IPS-18a (cell line): ENCODE results near the gene MTF1.

Experiments
- H3K27ac ChIP-seq: one replicate; pipeline ENCODE4 v1.5.1; 2013; ENCODE audit warnings: low read length
- H3K27me3 ChIP-seq: one replicate; pipeline ENCODE4 v1.6.1; 2013; ENCODE audit warnings: mild to moderate bottlenecking, low read length; ENCODE audit not compliant: control insufficient read depth, insufficient read depth
- H3K36me3 ChIP-seq: one replicate; pipeline ENCODE4 v1.6.1; 2013; ENCODE audit warnings: low read depth, low read length; ENCODE audit not compliant: control insufficient read depth
- H3K4me1 ChIP-seq: one replicate; pipeline ENCODE4 v1.6.1; 2013; ENCODE audit warnings: low read depth, low read length; ENCODE audit not compliant: control insufficient read depth
- H3K4me3 ChIP-seq: one replicate; pipeline ENCODE4 v1.5.1; 2013; ENCODE audit warnings: low read length
- H3K9ac ChIP-seq: one replicate; pipeline ENCODE4 v1.6.1; 2013; ENCODE audit warnings: mild to moderate bottlenecking, low read length, moderate library complexity
- H3K9me3 ChIP-seq: one replicate; pipeline ENCODE4 v1.6.1; 2013; ENCODE audit warnings: low read depth, low read length; ENCODE audit not compliant: control insufficient read depth

The MTF1 gene

GRCh38 chr1:37892151-37893047, 33.0 kb upstream of the MTF1 start:
- no peak overlapping the region for H3K4me3 ChIP-seq
- H3K27ac ChIP-seq, result no peak overlapping the region
- no peaks in the 10 kb centered on the region for H3K27me3 ChIP-seq
- H3K9ac ChIP-seq, result no peak overlapping the region
- peaks cover 21% of the 10 kb centered on the region for H3K36me3 ChIP-seq
- no peaks in the 10 kb centered on the region for H3K4me1 ChIP-seq
- H3K9me3 ChIP-seq, result no peaks in the 10 kb centered on the region

GRCh38 chr1:37890378-37891014, 31.1 kb upstream of the MTF1 start:
- Histone ChIP-seq H3K9ac (no peak overlapping the region), H3K27ac (no peak overlapping the region), H3K4me1 (no peaks in the 10 kb centered on the region), H3K36me3 (peaks cover 34% of the 10 kb centered on the region), H3K9me3 (no peaks in the 10 kb centered on the region), H3K27me3 (no peaks in the 10 kb centered on the region), H3K4me3 (no peak overlapping the region)

GRCh38 chr1:37888022-37888700, 28.8 kb upstream of the MTF1 start:
- Histone ChIP-seq H3K27ac (no peak overlapping the region), H3K36me3 (peaks cover 41% of the 10 kb centered on the region), H3K9ac (no peak overlapping the region)

GRCh38 chr1:37884145-37884544, 24.8 kb upstream of the MTF1 start:
- H3K27ac ChIP-seq, result no peak overlapping the region
- H3K36me3 ChIP-seq, result peaks cover 58% of the 10 kb centered on the region

More at GRCh38 chr1:37888022-37888700, 28.8 kb upstream of the MTF1 start:
- Histone ChIP-seq H3K4me3 (no peak overlapping the region), H3K4me1 (no peaks in the 10 kb centered on the region), H3K27me3 (no peaks in the 10 kb centered on the region), H3K9me3 (no peaks in the 10 kb centered on the region)

GRCh38 chr1:37883671-37884070, 24.3 kb upstream of the MTF1 start:
- no peaks in the 10 kb centered on the region for H3K9me3 ChIP-seq
- peaks cover 54% of the 10 kb centered on the region for H3K36me3 ChIP-seq
- H3K27me3 ChIP-seq, result no peaks in the 10 kb centered on the region
- no peak overlapping the region for H3K4me3 ChIP-seq
- H3K4me1 ChIP-seq, result no peaks in the 10 kb centered on the region
- no peak overlapping the region for H3K27ac ChIP-seq
- H3K9ac ChIP-seq, result no peak overlapping the region

More at GRCh38 chr1:37884145-37884544, 24.8 kb upstream of the MTF1 start:
- Histone ChIP-seq H3K4me3 (no peak overlapping the region), H3K4me1 (no peaks in the 10 kb centered on the region), H3K27me3 (no peaks in the 10 kb centered on the region), H3K9me3 (no peaks in the 10 kb centered on the region), H3K9ac (no peak overlapping the region)

GRCh38 chr1:37879865-37880264, 20.5 kb upstream of the MTF1 start:
- no peak overlapping the region for H3K4me3 ChIP-seq
- H3K36me3 ChIP-seq, result peaks cover 42% of the 10 kb centered on the region
- H3K27me3 ChIP-seq, result no peaks in the 10 kb centered on the region
- H3K27ac ChIP-seq, result no peak overlapping the region
- no peaks in the 10 kb centered on the region for H3K9me3 ChIP-seq
- H3K9ac ChIP-seq, result no peak overlapping the region
- no peaks in the 10 kb centered on the region for H3K4me1 ChIP-seq

- Histone ChIP-seq H3K9ac (no peak overlapping the region), H3K36me3 (peaks cover 44% of the 10 kb centered on the region), H3K27ac (no peak overlapping the region), H3K4me3 (no peak overlapping the region), H3K9me3 (no peaks in the 10 kb centered on the region), H3K27me3 (no peaks in the 10 kb centered on the region), H3K4me1 (no peaks in the 10 kb centered on the region)
These were observed 18.7 kb upstream of the MTF1 start for GRCh38 chr1:37878071-37878470.

- no peaks in the 10 kb centered on the region for H3K9me3 ChIP-seq
- no peaks in the 10 kb centered on the region for H3K27me3 ChIP-seq
- H3K27ac ChIP-seq, result no peak overlapping the region
- no peak overlapping the region for H3K4me3 ChIP-seq
- H3K9ac ChIP-seq, result no peak overlapping the region
- H3K4me1 ChIP-seq, result no peaks in the 10 kb centered on the region
- H3K36me3 ChIP-seq, result peaks cover 35% of the 10 kb centered on the region
These were observed 16.4 kb upstream of the MTF1 start for GRCh38 chr1:37875833-37876232.

GRCh38 chr1:37872692-37873091, 13.3 kb upstream of the MTF1 start:
- H3K27ac ChIP-seq, result no peak overlapping the region
- H3K9me3 ChIP-seq, result no peaks in the 10 kb centered on the region
- H3K36me3 ChIP-seq, result peaks cover 32% of the 10 kb centered on the region
- no peak overlapping the region for H3K9ac ChIP-seq
- no peaks in the 10 kb centered on the region for H3K4me1 ChIP-seq
- H3K27me3 ChIP-seq, result no peaks in the 10 kb centered on the region
- no peak overlapping the region for H3K4me3 ChIP-seq

- Histone ChIP-seq H3K4me1 (no peaks in the 10 kb centered on the region), H3K9me3 (no peaks in the 10 kb centered on the region), H3K27me3 (no peaks in the 10 kb centered on the region), H3K27ac (no peak overlapping the region), H3K4me3 (no peak overlapping the region), H3K36me3 (peaks cover 24% of the 10 kb centered on the region), H3K9ac (no peak overlapping the region)
These were observed 9.1 kb upstream of the MTF1 start for GRCh38 chr1:37868466-37868865.

GRCh38 chr1:37867784-37868183, 8.4 kb upstream of the MTF1 start:
- H3K9me3 ChIP-seq, result no peaks in the 10 kb centered on the region
- no peaks in the 10 kb centered on the region for H3K27me3 ChIP-seq
- H3K27ac ChIP-seq, result no peak overlapping the region
- H3K4me3 ChIP-seq, result no peak overlapping the region
- H3K4me1 ChIP-seq, result no peaks in the 10 kb centered on the region
- peaks cover 18% of the 10 kb centered on the region for H3K36me3 ChIP-seq
- H3K9ac ChIP-seq, result no peak overlapping the region
